Midbrain (tissue), 1 donor: ENCODE results near the gene PLCG1.

Experiments
- DNase-seq: peaks from one replicate; lab custom pipeline; 2025; lab: John Stamatoyannopoulos, UW

Gene PLCG1

GRCh38 chr20:41214666-41215065 lies 77.3 kb downstream of the PLCG1 start:
- DNase-seq = no peak

GRCh38 chr20:41217422-41217821 lies 80.1 kb downstream of the PLCG1 start:
- DNase-seq = no peak

GRCh38 chr20:41218466-41218865 lies 81.1 kb downstream of the PLCG1 start:
- DNase-seq = no peak

- DNase-seq = no peak
Observed at GRCh38 chr20:41219824-41220223, 82.5 kb downstream of the PLCG1 start.

GRCh38 chr20:41221614-41222218 lies 84.4 kb downstream of the PLCG1 start:
- DNase-seq = peak; percentile 63

- peak; percentile 91 for DNase-seq
Observed at GRCh38 chr20:41222296-41222695, 85.0 kb downstream of the PLCG1 start.

GRCh38 chr20:41222703-41223102 lies 85.4 kb downstream of the PLCG1 start:
- no peak for DNase-seq

- peak; percentile 50 for DNase-seq
Observed at GRCh38 chr20:41223112-41223511, 85.8 kb downstream of the PLCG1 start.

GRCh38 chr20:41224281-41224680 lies 86.9 kb downstream of the PLCG1 start:
- DNase-seq = no peak

- no peak for DNase-seq
Observed at GRCh38 chr20:41225091-41225490, 87.7 kb downstream of the PLCG1 start.

- no peak for DNase-seq
Observed at GRCh38 chr20:41226426-41226825, 89.1 kb downstream of the PLCG1 start.
